Dendritic cell treated with granulocyte-macrophage colony-stimulating factor and Interleukin-4, amounts not matched to agents 40 ng/mL and 50 ng/mL, for 4 days (primary cell): Measurements from ENCODE around the gene CA5B.
A peak's percentile ranks its signal among the peaks of the same experiment; 100 is the strongest.
"Not testable (repeated sequence)": the region's sequence is repeated elsewhere in the genome, so short reads cannot be mapped to it uniquely, and the experiment has no call there.

Experiments used
- H3K27ac Mint-ChIP-seq: one replicate; pipeline ENCODE4 v1.8.0; 2022; ENCODE audit warnings: mild to moderate bottlenecking, mixed read lengths
- H3K27me3 Mint-ChIP-seq: one replicate; pipeline ENCODE4 v1.8.0; 2022; ENCODE audit warnings: mild to moderate bottlenecking, mixed read lengths
- H3K36me3 Mint-ChIP-seq: one replicate; pipeline ENCODE4 v1.8.0; 2022; ENCODE audit warnings: low read depth, mixed read lengths
- H3K4me1 Mint-ChIP-seq: one replicate; pipeline ENCODE4 v1.8.0; 2022; ENCODE audit warnings: low read depth, mixed read lengths
- H3K4me3 Mint-ChIP-seq: one replicate; pipeline ENCODE4 v1.8.0; 2022; ENCODE audit warnings: mild to moderate bottlenecking, moderate library complexity, mixed read lengths
- H3K9me3 Mint-ChIP-seq: one replicate; pipeline ENCODE4 v1.8.0; 2022; ENCODE audit warnings: mixed read lengths
- intact Hi-C: fragments of 100-400 bp; cut with micrococcal nuclease; formaldehyde crosslinking; loops from one replicate; pipeline ENCODE4 v1.15.0; 2022

The CA5B gene

GRCh38 chrX:15759886-15760285 lies 21.8 kb downstream of the CA5B start:
- H3K27me3 Mint-ChIP-seq, H3K9me3 Mint-ChIP-seq, H3K27ac Mint-ChIP-seq, H3K4me1 Mint-ChIP-seq, H3K4me3 Mint-ChIP-seq, H3K36me3 Mint-ChIP-seq: not testable (repeated sequence)
- intact Hi-C loops: loop anchor here (5.0 to 10.0 kb wide), 2 partner anchors 65 to 212 kb away; no protein-coding TSS in a partner anchor

- no peak overlapping the region for H3K4me3 Mint-ChIP-seq
- H3K27ac Mint-ChIP-seq: no peak overlapping the region
- H3K4me1 Mint-ChIP-seq: peaks cover 6% of the 10 kb centered on the region
- H3K9me3 Mint-ChIP-seq: no peaks in the 10 kb centered on the region
- H3K36me3 Mint-ChIP-seq: peaks cover 6% of the 10 kb centered on the region
- intact Hi-C loops: loop anchor here (5.0 to 10.0 kb wide), 2 partner anchors 63 to 211 kb away; no protein-coding TSS in a partner anchor
- H3K27me3 Mint-ChIP-seq: no peaks in the 10 kb centered on the region
Observed at GRCh38 chrX:15761564-15762191, 23.6 kb downstream of the CA5B start.

DNA sequence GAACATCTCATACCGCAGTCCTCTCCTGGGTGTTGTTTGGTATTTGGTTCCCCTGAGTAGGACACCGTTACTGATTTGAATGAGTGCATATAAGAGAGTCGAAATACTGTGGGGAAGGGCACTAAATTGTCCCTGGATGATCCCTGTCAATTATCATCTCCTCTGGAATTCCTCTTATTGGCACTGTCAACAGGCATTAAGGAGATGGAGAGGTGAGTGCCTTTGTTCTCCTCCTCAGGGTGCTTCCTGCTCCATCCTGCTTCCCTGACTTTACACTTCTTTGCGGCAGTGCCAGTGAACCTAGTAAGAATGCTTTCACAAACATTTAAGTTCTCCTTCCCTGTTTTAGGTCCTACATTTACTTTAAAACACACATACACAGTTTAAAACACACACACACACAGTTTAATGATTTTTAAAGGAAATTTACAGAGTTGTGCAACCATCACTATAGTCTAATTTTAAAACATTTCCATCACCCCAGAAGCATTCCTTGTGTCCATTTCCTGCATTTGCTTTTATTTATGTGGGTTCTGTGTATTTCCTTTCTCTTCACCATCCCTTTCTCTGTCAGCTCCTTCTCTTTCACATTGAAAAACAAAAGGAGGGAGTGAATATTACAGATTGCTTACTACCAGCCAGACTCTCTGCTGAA lies 31.4 kb downstream of the CA5B start:
- Mint-ChIP-seq H3K4me1 (no peaks in the 10 kb centered on the region), H3K27me3 (no peaks in the 10 kb centered on the region), H3K9me3 (no peaks in the 10 kb centered on the region), H3K4me3 (no peak overlapping the region), H3K27ac (no peak overlapping the region), H3K36me3 (peaks cover 13% of the 10 kb centered on the region)
- intact Hi-C loops: loop anchor here (10.0 kb wide), 1 partner anchor 55 kb away; no protein-coding TSS in a partner anchor

GRCh38 chrX:15781961-15782699 lies 44.1 kb downstream of the CA5B start:
- intact Hi-C loops: loop anchor here (10.0 kb wide), 1 partner anchor 47 kb away; the partner anchor contains the start of gene CA5B
- Mint-ChIP-seq H3K36me3 (peaks cover 20% of the 10 kb centered on the region), H3K4me3 (peak overlapping the region; percentile 70), H3K9me3 (peaks cover 7% of the 10 kb centered on the region), H3K27me3 (no peaks in the 10 kb centered on the region), H3K27ac (peak overlapping the region; percentile 96), H3K4me1 (peaks cover 15% of the 10 kb centered on the region)

GRCh38 chrX:15785176-15785750 lies 47.2 kb downstream of the CA5B start:
- no peak overlapping the region for H3K27ac Mint-ChIP-seq
- no peak overlapping the region for H3K4me3 Mint-ChIP-seq
- H3K9me3 Mint-ChIP-seq: no peaks in the 10 kb centered on the region
- no peaks in the 10 kb centered on the region for H3K27me3 Mint-ChIP-seq
- peaks cover 12% of the 10 kb centered on the region for H3K4me1 Mint-ChIP-seq
- H3K36me3 Mint-ChIP-seq: peaks cover 9% of the 10 kb centered on the region
- intact Hi-C loops: loop anchor here (10.0 kb wide), 1 partner anchor 50 kb away; the partner anchor contains the start of gene CA5B

GRCh38 chrX:15786915-15787314 lies 48.8 kb downstream of the CA5B start:
- no peaks in the 10 kb centered on the region for H3K9me3 Mint-ChIP-seq
- peaks cover 9% of the 10 kb centered on the region for H3K36me3 Mint-ChIP-seq
- intact Hi-C loops: loop anchor here (10.0 kb wide), 1 partner anchor 52 kb away; the partner anchor contains the start of gene CA5B
- no peaks in the 10 kb centered on the region for H3K27me3 Mint-ChIP-seq
- no peak overlapping the region for H3K4me3 Mint-ChIP-seq
- peaks cover 12% of the 10 kb centered on the region for H3K4me1 Mint-ChIP-seq
- peak overlapping the region; percentile 75 for H3K27ac Mint-ChIP-seq

- Mint-ChIP-seq H3K4me3 (no peak within 1 kb of the TSS), H3K36me3 (peaks cover 21% of the 10 kb centered on the region), H3K27me3 (no peaks in the 10 kb centered on the region), H3K4me1 (peaks cover 26% of the 10 kb centered on the region), H3K9me3 (no peaks in the 10 kb centered on the region), H3K27ac (no peak within 1 kb of the TSS)
- intact Hi-C loops: loop anchor here (2.0 to 10.0 kb wide), 4 partner anchors 15 to 55 kb away; partner anchors contain the start of gene CA5B
Observed at GRCh38 chrX:15789979-15790768, 52.1 kb downstream of the CA5B start, which contains the start of gene ZRSR2. ZRSR2 (plus strand) TSS chrX:15790484; CDS start chrX:15790496, 12 bp downstream.

GRCh38 chrX:15790769-15791290 lies 52.8 kb downstream of the CA5B start:
- no peaks in the 10 kb centered on the region for H3K9me3 Mint-ChIP-seq
- H3K4me1 Mint-ChIP-seq: peaks cover 29% of the 10 kb centered on the region
- intact Hi-C loops: loop anchor here (2.0 to 10.0 kb wide), 3 partner anchors 14 to 54 kb away; no protein-coding TSS in a partner anchor

DNA sequence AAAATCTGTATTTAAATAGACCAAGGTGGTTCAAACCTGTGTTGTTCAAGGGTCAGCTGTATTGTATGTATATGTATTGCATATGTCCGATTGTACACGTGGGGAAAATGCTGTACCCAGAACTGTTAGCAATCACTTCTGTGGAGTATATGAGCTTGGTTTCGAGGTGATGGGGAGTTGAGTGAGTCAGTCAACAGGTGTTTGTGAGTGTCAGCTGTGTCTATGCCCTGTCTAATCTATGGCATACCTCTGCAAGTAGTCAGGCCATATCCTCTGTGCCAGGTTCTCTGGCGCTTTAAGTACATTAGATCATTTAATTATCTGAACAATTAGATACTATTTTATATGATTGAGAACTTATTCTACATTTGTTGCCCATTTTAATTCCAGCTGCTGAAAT lies 59.6 kb downstream of the CA5B start:
- intact Hi-C loops: loop anchor here (10.0 kb wide), 1 partner anchor 47 kb away; no protein-coding TSS in a partner anchor
- no peaks in the 10 kb centered on the region for H3K9me3 Mint-ChIP-seq
- H3K27ac Mint-ChIP-seq: no peak overlapping the region
- no peaks in the 10 kb centered on the region for H3K27me3 Mint-ChIP-seq
- peaks cover 27% of the 10 kb centered on the region for H3K4me1 Mint-ChIP-seq
- no peak overlapping the region for H3K4me3 Mint-ChIP-seq
- H3K36me3 Mint-ChIP-seq: peaks cover 70% of the 10 kb centered on the region

More at GRCh38 chrX:15790769-15791290, 52.8 kb downstream of the CA5B start:
- Mint-ChIP-seq H3K27ac (no peak overlapping the region), H3K36me3 (peaks cover 27% of the 10 kb centered on the region), H3K4me3 (no peak overlapping the region), H3K27me3 (no peaks in the 10 kb centered on the region)

- peak overlapping the region; percentile 93 for H3K27ac Mint-ChIP-seq
- peaks cover 67% of the 10 kb centered on the region for H3K36me3 Mint-ChIP-seq
- H3K4me1 Mint-ChIP-seq: peaks cover 34% of the 10 kb centered on the region
- no peaks in the 10 kb centered on the region for H3K9me3 Mint-ChIP-seq
- intact Hi-C loops: loop anchor here (2.0 kb wide), 1 partner anchor 14 kb away; the partner anchor contains the start of gene ZRSR2
- no peaks in the 10 kb centered on the region for H3K27me3 Mint-ChIP-seq
- H3K4me3 Mint-ChIP-seq: peak overlapping the region; percentile 66
Observed at GRCh38 chrX:15804563-15804962, 66.5 kb downstream of the CA5B start.

DNA sequence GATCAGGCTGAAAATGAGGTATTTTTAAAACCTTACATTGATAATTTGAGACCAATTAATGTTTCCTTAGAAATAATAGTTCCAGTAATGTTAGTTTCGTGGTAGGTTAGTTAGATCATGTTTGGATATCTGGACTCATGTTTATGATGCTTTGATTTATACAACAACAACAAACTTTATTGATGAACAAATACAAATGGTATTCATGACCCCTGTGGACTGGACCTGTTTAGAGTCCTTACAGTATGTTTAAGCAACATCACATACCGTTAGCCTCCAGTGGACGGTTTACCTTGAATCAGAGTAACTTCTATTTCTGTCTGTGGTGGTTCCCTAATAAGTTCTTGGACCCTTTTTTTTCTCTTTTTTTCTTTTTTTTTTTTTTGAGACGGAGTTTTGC lies 70.2 kb downstream of the CA5B start:
- intact Hi-C loops: no loop called here
- Mint-ChIP-seq H3K9me3 (no peaks in the 10 kb centered on the region), H3K36me3 (peaks cover 85% of the 10 kb centered on the region), H3K4me3 (no peak overlapping the region), H3K27ac (no peak overlapping the region), H3K27me3 (no peaks in the 10 kb centered on the region), H3K4me1 (peaks cover 36% of the 10 kb centered on the region)

DNA sequence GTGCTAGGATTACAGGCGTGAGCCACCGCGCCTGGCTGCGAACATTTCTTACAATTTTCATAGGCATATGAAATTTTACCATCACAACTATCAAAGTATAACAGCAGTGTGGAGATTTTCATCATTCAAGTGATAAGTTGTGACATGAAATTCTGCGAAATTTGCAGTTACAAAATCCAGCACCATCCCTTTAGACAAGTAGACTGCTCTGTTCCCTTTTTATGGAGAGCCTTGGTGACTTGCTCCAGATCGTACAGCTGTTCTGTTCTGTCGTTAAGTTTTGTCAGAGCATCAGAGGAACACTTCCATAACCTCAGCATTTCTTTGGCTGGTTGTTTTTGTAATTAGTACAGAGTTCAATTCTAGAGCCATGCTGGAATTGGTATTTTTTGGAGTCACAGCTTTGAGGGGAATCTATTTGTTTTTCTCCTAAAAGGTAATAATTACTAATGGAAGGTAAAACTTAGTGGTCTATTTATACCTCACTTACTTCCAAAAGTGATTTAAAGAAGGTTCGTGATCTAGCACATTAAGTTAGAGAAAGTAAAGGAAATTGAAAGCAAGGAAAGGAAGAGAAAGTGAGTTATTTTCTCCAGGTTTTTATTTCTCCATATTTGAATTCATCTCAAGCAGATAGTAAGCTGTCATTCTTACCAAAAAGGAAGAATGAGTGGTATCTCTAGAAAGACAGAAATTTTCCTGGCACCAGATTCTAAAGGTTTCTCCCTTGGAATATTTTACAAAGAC lies 74.3 kb downstream of the CA5B start:
- peak overlapping the region; percentile 37 for H3K27ac Mint-ChIP-seq
- H3K36me3 Mint-ChIP-seq: peaks cover 85% of the 10 kb centered on the region
- intact Hi-C loops: no loop called here

More for the DNA sequence above, 74.3 kb downstream of the CA5B start:
- Mint-ChIP-seq H3K27me3 (no peaks in the 10 kb centered on the region), H3K9me3 (no peaks in the 10 kb centered on the region), H3K4me1 (peaks cover 14% of the 10 kb centered on the region), H3K4me3 (no peak overlapping the region)
